ENCODE data around the gene IGF2BP2.

Gene IGF2BP2

DNA sequence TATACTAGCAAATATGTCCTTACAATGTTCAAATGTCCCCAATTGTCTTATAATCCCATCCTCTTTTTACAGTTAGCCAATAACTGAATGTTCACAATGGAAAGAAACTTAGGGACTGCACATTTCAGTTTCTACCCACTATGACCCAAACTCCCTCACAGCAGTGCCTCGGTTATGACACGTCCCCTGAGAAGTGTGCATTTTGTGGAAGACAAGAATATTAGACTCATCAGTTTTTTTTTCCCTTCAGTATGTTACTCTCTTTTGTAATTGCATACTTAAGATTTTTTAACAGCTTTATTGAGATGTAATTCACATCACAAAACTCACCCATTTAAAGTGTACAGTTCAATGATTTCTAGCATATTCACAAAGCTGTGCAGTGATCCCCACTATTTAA is 64.8 kb downstream of the IGF2BP2 start:
- no peak overlapping the region for H3K4me3 ChIP-seq (ENCODE audit: control insufficient read depth, low read depth, low read length)
- TF ChIP-seq, protein P1, sequence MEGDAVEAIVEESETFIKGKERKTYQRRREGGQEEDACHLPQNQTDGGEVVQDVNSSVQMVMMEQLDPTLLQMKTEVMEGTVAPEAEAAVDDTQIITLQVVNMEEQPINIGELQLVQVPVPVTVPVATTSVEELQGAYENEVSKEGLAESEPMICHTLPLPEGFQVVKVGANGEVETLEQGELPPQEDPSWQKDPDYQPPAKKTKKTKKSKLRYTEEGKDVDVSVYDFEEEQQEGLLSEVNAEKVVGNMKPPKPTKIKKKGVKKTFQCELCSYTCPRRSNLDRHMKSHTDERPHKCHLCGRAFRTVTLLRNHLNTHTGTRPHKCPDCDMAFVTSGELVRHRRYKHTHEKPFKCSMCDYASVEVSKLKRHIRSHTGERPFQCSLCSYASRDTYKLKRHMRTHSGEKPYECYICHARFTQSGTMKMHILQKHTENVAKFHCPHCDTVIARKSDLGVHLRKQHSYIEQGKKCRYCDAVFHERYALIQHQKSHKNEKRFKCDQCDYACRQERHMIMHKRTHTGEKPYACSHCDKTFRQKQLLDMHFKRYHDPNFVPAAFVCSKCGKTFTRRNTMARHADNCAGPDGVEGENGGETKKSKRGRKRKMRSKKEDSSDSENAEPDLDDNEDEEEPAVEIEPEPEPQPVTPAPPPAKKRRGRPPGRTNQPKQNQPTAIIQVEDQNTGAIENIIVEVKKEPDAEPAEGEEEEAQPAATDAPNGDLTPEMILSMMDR (IDR thresholded peaks at IDR 0.05; ENCODE audit: control insufficient read depth, insufficient read depth, low read depth, low read length, missing control alignments) = no peak
- no peak for DNase-seq (ENCODE audit: low read depth)

DNA sequence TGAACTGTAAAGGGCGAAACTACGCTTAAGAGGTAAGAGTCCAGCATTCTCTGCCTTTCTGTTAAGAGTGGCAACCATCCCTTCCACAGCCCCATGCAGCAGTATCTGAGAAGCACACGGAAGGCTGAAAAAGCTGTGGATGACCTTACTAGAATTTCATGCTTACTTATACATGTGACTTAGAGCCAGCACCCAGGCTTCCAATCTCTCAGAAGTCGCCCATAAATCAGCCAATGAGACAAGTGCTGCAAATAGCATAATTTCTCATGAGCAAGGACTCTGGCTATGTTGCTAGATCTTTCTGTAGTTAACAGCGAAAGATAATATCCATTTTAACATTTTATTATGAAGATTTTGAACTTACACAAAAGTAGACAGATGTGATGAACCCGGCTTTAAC is 65.3 kb downstream of the IGF2BP2 start:
- no peak overlapping the region for H3K4me3 ChIP-seq (ENCODE audit: control insufficient read depth, low read depth, low read length)
- TF ChIP-seq, protein P1 (IDR thresholded peaks at IDR 0.05; ENCODE audit: control insufficient read depth, insufficient read depth, low read depth, low read length, missing control alignments) = no peak
- DNase-seq (ENCODE audit: low read depth) = no peak

- H3K4me3 ChIP-seq (ENCODE audit: control insufficient read depth, low read depth, low read length) = no peak overlapping the region
- DNase-seq (ENCODE audit: low read depth) = no peak
- TF ChIP-seq, protein P1 (IDR thresholded peaks at IDR 0.05; ENCODE audit: control insufficient read depth, insufficient read depth, low read depth, low read length, missing control alignments) = no peak
Observed at GRCh38 chr3:185758912-185759311, 65.9 kb downstream of the IGF2BP2 start.

DNA sequence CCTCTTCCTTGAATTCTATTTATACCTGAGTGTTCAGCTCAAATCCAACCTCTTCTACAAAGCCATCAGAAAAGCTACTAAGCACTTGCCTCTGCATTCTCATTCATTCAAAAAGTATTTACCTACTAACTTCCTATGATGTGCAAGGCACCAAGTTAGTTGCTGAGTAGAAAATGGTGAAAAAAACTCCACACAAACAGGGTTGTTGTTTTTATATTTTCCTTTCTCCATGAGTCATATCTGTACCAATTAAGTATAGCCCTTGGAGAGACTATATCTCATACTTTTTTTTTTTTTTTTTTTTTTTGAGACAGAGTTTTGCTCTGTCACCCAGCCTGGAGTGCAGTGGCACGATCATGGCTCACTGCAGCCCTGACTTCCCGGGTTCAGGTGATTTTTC is 67.7 kb downstream of the IGF2BP2 start:
- H3K4me3 ChIP-seq (ENCODE audit: control insufficient read depth, low read depth, low read length) = no peak overlapping the region
- no peak for DNase-seq (ENCODE audit: low read depth)
- TF ChIP-seq, protein P1 (IDR thresholded peaks at IDR 0.05; ENCODE audit: control insufficient read depth, insufficient read depth, low read depth, low read length, missing control alignments) = no peak

DNA sequence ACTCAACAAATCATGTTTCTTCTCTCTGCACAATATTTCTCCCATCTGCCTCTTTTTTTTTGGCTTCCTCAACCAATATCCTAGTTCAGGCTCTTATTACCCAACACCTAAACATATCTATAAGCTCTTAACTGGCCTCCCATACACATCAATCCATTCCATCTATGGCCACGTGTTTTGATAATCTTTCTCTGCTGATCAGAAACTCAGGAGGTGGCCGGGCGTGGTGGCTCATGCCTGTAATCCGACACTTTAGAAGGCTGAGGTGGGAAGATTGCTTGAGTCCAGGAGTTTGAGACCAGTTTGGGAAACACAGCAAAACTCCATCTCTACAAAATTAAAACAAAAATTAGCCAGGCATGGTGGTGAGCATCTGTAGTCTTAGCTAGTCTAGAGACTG is 68.4 kb downstream of the IGF2BP2 start:
- TF ChIP-seq, protein P1 (IDR thresholded peaks at IDR 0.05; ENCODE audit: control insufficient read depth, insufficient read depth, low read depth, low read length, missing control alignments) = no peak
- no peak overlapping the region for H3K4me3 ChIP-seq (ENCODE audit: control insufficient read depth, low read depth, low read length)
- DNase-seq (ENCODE audit: low read depth) = no peak

GRCh38 chr3:185754920-185755319 is 69.9 kb downstream of the IGF2BP2 start:
- H3K4me3 ChIP-seq (ENCODE audit: control insufficient read depth, low read depth, low read length) = no peak overlapping the region
- TF ChIP-seq, protein P1 (IDR thresholded peaks at IDR 0.05; ENCODE audit: control insufficient read depth, insufficient read depth, low read depth, low read length, missing control alignments) = no peak
- DNase-seq (ENCODE audit: low read depth) = no peak

GRCh38 chr3:185753354-185753753 is 71.5 kb downstream of the IGF2BP2 start:
- DNase-seq (ENCODE audit: low read depth) = no peak
- no peak overlapping the region for H3K4me3 ChIP-seq (ENCODE audit: control insufficient read depth, low read depth, low read length)

More at GRCh38 chr3:185753354-185753753, 71.5 kb downstream of the IGF2BP2 start:
- TF ChIP-seq, protein P1 (IDR thresholded peaks at IDR 0.05; ENCODE audit: control insufficient read depth, insufficient read depth, low read depth, low read length, missing control alignments) = no peak

Data from AG09309 (cell line).